ENCODE data around the gene ZNF384.
"Not testable (repeated sequence)": the region's sequence is repeated elsewhere in the genome, so short reads cannot be mapped to it uniquely, and the experiment has no call there.

ZNF384 gene

GRCh38 chr12:6688999-6689882, at the start of gene ZNF384:
TSS of gene ZNF384 (minus strand) at chr12:6689375. CDS start at chr12:6679520, 9,855 bp downstream.
- in situ Hi-C loops (cut with MboI; ENCODE audit: low sequenced_read_pairs), result no loop called here

DNA sequence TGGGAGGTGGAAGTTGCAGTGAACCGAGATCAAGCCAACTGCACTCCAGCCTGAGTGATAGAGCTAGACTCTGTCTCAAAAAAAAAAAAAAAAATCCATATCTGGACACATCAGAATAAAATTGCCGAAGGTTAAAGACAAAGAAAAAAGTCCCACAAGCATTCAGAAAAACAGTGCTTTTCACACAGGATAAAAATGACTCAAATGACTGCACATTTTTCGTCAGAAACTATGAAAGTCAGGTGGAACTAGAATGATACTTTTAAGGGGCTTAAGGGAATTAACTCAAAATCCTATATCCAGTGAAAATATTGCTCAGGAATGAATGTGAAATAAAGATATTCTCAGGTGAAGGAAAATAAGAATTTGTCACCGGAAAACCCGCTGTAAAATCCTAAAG, 47.6 kb upstream of the ZNF384 start:
- in situ Hi-C loops (cut with MboI; ENCODE audit: low sequenced_read_pairs), result no loop called here

GRCh38 chr12:6735448-6736191, 46.4 kb upstream of the ZNF384 start:
- in situ Hi-C loops (cut with MboI; ENCODE audit: low sequenced_read_pairs), result no loop called here

- in situ Hi-C loops (cut with MboI; ENCODE audit: low sequenced_read_pairs), result no loop called here
Measured at GRCh38 chr12:6734506-6735387, 45.6 kb upstream of the ZNF384 start.

DNA sequence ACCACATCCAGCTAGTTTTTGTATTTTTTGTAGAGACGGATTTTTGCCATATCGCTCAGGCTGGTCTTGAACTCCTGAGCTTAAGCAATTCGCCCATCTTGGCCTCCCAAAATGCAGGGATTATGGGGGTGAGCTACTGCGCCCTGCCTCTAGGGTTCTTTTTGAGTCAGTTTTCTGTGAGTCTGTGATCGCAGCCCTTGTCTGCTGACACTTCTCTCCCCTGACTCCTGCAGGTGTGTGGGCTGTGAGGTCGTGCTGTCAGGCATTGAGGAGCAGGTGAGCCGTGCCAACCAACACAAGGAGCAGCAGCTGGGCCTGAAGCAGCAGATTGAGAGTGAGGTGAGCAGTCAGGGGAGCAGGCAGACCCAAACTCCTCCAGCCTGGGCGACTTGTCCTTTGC, 41.0 kb upstream of the ZNF384 start:
- in situ Hi-C loops (cut with MboI; ENCODE audit: low sequenced_read_pairs), result no loop called here

DNA sequence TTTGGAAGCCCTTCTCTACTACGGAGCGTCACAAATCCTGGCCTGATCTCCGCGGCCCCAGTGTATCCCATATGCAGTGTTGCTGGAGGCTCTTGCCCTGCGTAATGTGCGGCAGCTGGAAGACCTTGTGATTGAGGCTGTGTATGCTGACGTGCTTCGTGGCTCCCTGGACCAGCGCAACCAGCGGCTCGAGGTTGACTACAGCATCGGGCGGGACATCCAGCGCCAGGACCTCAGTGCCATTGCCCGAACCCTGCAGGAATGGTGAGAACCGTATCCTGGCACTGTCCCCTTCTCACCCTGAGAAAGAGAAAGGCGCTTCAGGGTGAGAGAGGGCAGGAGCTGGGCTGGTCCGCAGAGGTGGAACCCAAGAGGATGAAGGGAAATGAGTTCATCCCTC, 40.0 kb upstream of the ZNF384 start:
- in situ Hi-C loops (cut with MboI; ENCODE audit: low sequenced_read_pairs), result no loop called here

DNA sequence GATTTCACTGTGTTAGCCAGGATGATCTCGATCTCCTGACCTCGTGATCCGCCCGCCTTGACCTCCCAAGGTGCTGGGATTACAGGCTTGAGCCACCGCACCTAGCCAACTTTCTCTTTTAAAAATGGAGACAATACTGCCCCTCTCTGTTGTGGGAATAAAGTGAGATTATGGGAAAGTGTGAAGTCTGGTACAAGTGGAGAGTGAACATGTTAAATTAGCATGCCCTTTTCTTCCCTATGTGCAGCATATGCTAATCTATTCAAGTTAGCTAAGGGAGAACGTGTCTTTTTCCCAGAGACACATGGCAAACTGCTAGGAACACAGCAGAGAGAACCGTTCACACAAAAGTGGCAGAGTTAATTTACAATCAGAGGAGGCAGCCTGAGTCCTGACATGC, 36.2 kb upstream of the ZNF384 start:
- in situ Hi-C loops (cut with MboI; ENCODE audit: low sequenced_read_pairs), result no loop called here

GRCh38 chr12:6724409-6724797, 35.2 kb upstream of the ZNF384 start:
- in situ Hi-C loops (cut with MboI; ENCODE audit: low sequenced_read_pairs), result no loop called here

DNA sequence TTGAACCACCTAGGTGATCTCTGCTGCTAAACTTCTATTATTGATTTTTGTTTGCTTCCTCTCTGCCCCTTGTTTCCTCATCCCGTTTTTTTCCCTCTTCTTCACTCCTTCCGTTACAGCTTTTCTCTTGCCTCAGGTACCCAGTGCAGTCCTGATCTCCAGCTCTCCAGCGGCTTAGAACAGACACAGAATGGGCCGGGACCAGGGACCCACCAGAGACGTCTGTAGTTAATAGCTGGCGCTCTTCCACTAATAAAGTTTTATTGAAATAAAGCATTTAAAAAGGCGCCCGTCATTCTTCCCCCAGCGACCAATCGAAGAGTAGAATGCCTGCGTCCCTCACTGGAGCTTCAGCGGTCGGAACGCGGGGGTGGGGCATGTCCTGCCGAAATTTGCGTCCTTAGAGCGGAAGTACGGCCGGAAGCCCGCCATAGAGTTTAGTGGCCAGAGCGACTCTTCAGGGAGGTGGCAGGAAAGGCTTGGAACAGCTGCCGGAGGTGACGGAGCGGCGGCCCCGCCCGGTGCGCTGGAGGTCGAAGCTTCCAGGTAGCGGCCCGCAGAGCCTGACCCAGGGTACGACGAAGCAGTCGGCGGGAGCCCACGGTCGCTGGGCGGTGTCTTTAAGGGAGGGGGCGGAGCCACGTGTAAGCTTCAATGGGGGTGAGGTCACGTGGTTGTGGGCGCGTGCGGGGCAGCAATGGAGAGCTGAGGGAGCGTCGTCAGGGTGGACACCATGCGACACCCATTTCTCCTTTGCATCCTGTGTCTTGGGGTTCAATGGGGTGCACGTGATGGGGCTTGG, 34.6 kb upstream of the ZNF384 start, which contains the start of gene COPS7A:
TSS of gene COPS7A (plus strand) at position 440 of the 802 bp plus-strand sequence. CDS start 611 bp downstream, outside the sequence.
- in situ Hi-C loops (cut with MboI; ENCODE audit: low sequenced_read_pairs), result no loop called here

DNA sequence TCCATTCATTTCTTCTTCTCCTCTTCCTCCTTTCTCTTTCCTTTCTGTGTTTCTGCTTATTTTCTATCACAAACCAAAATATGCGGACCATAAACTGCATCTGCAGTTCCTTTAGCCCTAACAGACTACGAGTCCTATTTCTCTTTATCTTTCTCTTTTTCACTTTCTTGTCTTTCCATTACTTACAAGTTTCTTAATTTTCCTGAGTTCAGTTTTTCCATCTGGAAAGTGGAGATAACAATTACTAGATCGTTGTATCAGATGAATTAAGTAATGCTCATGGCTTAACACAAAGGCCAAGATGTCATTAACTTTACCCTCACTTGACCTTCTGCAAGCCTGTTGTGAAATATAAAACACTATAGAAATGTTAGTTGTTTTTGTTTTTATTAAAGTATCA, 33.7 kb upstream of the ZNF384 start:
- in situ Hi-C loops (cut with MboI; ENCODE audit: low sequenced_read_pairs), result no loop called here

DNA sequence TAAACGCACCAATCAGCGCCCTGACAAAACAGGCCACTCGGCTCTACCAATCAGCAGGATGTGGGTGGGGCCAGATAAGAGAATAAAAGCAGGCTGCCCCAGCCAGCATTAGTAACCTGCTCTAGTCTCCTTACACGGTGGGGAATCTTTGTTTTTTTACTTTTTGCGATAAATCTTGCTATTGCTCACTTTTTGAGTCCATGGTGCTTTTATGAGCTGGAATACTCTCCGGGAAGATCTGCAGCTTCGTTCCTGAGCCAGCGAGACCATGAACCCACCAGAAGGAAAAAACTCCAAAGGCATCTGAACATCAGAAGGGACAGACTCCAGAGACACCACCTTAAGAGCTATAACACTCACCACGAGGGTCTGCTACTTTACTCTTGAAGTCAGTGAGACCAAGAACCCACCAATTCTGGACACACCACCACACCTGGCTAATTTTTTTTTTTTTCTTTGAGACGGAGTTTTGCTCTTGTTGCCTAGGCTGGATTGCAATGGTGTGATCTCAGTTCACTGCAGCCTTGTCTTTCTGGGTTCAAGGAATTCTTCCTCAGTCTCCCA, 27.8 kb upstream of the ZNF384 start:
- in situ Hi-C loops (cut with MboI; ENCODE audit: low sequenced_read_pairs), result no loop called here

- in situ Hi-C loops (cut with MboI; ENCODE audit: low sequenced_read_pairs), result not testable (repeated sequence)
Measured at GRCh38 chr12:6716031-6716873, 27.1 kb upstream of the ZNF384 start.

GRCh38 chr12:6708960-6709394, 19.8 kb upstream of the ZNF384 start:
- in situ Hi-C loops (cut with MboI; ENCODE audit: low sequenced_read_pairs), result no loop called here

DNA sequence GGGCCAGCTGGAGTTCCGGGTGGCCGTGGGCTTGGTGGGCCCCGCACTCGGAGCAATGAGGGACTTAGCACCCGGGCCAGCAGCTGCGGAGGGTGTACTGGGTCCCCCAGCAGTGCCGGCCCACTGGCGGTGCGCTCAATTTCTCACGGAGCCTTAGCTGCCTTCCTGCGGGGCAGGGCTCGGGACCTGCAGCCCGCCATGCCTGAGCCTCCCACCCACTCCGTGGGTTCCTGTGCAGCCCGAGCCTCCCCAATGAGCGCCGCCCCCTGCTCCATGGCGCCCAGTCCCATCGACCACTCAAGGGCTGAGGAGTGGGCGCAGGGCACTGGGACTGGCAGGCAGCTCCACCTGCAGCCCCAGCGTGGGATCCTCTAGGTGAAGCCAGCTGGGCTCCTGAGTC, 19.2 kb upstream of the ZNF384 start:
- in situ Hi-C loops (cut with MboI; ENCODE audit: low sequenced_read_pairs), result not testable (repeated sequence)

GRCh38 chr12:6703631-6704030, 14.5 kb upstream of the ZNF384 start:
- in situ Hi-C loops (cut with MboI; ENCODE audit: low sequenced_read_pairs), result no loop called here

DNA sequence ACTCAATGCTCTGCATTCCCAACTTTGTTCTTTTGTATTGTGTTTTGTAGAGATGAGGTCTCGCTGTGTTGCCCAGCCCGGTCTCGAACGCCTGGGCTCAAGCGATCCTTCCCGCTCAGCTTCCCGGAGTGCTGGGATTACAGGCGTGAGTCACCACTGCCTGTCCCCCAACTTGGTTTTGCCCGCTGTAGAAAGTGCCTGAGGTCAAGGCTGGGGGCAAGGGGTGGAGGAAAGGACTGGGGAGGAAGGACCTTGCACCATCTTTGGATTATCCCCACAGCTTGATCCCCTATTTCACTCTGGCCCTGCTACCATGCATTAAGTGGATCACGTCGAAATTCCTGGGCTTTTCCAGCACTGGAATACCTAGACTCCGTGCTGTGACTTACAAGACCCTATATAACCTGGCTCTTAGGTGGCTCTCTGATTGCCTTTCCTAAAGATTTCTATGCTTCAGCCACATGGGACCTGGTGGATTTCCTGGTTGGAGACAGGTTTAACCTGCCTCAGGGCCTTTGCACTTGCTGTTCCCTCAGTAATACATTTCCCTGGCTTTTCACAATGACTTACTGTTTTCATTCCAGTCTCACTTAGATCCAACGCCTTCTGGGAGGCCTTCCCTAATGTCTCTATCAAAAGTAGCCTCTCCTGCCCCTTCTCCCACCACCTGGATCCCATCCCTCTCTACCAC, 12.0 kb upstream of the ZNF384 start:
- in situ Hi-C loops (cut with MboI; ENCODE audit: low sequenced_read_pairs), result no loop called here

DNA sequence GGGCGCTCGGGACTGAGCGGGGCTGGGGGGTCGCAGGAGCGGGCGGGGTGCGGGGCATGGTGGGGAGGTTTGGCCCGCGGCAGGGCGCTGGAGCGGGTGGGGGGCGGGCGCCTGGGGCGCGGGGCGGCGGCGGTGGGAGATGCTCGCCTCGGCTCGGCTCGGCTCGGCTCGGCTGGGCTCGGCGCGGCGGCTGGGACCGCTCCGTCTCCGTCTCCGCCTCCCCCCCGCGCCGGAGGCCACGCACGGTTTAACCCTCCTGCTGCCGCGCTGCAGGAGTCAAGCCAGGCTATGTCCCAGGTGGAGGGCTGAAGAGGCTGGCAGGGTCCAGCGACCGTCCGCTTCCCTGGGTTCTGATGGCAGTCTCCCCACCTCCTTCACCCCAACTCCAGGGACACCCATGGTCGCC, 11.5 kb upstream of the ZNF384 start, which contains the start of gene PIANP:
TSS of gene PIANP (minus strand) at position 170 of the 406 bp plus-strand sequence. CDS start 2,754 bp downstream, outside the sequence.
- in situ Hi-C loops (cut with MboI; ENCODE audit: low sequenced_read_pairs), result no loop called here

GRCh38 chr12:6699989-6700645, 10.9 kb upstream of the ZNF384 start:
- in situ Hi-C loops (cut with MboI; ENCODE audit: low sequenced_read_pairs), result no loop called here
